GM13976 (cell line): ENCODE data around the gene BHLHE41.
A peak's percentile ranks its signal among the peaks of the same experiment; 100 is the strongest.

Source experiments
- DNase-seq: peaks from one replicate; pipeline ENCODE4 v3.0.0; 2012; ENCODE audit warnings: low spot score
- in situ Hi-C: fragments of 300-500 bp; cut with MboI; formaldehyde crosslinking; loops from one replicate; pipeline ENCODE4 v1.12.0; 2022; ENCODE audit warnings: low sequenced_read_pairs, mixed read lengths, inconsistent platforms; ENCODE audit not compliant: unreplicated experiment
- TF ChIP-seq, protein P1 (sequence below): IDR thresholded peaks from 2 replicates; pipeline ENCODE4 v1.5.1; 2012; ENCODE audit warnings: borderline replicate concordance, mild to moderate bottlenecking; ENCODE audit not compliant: insufficient read depth; ENCODE audit errors: extremely low read depth, missing control alignments, control extremely low read depth

Gene BHLHE41

DNA sequence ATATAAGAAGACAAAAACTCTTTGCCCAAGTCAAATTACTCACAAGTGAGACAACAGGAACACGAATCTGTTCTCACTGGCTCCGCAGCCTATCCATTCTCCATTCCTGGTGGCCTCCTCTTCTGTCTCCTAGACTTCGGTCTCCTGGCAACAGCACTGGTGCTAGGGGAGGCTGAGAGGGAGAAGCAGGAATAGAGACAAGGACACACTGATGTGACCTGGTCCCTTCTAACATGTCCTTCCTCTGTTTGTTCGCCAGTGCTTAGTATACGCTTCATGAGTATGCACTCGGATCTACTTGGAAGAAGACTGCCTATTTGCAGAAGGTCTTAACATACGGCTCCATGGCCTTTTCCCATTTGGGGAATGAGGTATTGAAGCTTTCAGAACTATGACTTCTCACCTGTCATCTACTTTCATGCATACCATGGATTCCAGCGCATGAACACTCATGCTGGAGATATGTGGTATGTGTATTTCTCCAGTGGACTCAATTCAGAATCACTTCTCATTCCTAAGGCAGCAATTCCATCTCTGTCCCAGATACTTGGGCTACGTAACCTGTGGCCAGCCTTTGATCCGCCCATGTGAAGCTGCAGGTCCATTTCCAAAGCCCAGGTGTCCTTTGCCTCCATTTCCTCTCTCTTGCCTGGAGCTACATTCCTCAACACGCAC lies 33.9 kb downstream of the BHLHE41 start:
- no peak for DNase-seq
- TF ChIP-seq, protein P1, sequence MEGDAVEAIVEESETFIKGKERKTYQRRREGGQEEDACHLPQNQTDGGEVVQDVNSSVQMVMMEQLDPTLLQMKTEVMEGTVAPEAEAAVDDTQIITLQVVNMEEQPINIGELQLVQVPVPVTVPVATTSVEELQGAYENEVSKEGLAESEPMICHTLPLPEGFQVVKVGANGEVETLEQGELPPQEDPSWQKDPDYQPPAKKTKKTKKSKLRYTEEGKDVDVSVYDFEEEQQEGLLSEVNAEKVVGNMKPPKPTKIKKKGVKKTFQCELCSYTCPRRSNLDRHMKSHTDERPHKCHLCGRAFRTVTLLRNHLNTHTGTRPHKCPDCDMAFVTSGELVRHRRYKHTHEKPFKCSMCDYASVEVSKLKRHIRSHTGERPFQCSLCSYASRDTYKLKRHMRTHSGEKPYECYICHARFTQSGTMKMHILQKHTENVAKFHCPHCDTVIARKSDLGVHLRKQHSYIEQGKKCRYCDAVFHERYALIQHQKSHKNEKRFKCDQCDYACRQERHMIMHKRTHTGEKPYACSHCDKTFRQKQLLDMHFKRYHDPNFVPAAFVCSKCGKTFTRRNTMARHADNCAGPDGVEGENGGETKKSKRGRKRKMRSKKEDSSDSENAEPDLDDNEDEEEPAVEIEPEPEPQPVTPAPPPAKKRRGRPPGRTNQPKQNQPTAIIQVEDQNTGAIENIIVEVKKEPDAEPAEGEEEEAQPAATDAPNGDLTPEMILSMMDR = no peak
- in situ Hi-C loops = no loop called here

DNA sequence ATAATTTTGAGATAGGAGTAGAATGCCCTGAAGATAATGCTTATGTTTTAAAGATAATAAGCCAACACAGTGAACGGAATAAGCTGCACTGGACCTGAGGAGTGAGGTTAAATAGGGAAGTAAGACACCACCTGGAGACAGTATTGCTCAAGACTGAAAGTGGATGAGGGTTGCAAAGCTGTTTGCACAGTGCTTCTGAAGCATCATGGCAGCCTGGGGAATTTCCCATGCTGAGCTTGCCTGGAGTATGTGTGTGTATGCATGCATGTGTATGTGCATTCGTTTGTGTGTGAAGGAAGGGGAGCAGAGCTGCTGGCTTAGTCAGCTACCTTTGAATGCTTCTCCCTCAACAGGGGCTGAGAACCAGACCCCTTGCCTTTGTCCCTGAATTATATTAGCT lies 35.8 kb downstream of the BHLHE41 start:
- in situ Hi-C loops = no loop called here
- DNase-seq = peak; percentile 49
- TF ChIP-seq, protein P1 = no peak

DNA sequence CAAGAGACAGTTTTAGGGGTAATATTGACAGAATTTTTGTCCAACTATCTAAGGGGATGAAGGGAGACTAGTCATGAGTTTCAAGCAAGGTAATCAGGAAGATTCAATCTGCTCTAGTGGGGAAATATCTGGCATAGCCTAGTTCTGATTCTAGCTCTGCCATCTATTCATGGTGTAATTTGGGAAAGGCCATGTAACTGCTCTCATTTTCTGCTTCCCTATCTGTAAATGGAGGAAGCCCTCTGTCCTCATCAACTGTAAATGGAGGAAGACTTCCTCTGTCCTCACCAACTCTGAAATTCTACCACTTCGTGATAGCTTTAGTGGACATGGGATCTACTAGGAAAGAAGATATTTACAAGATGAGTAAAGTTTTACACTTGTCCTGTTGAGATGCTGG lies 37.9 kb downstream of the BHLHE41 start:
- TF ChIP-seq, protein P1 = no peak
- in situ Hi-C loops = no loop called here
- DNase-seq = no peak

DNA sequence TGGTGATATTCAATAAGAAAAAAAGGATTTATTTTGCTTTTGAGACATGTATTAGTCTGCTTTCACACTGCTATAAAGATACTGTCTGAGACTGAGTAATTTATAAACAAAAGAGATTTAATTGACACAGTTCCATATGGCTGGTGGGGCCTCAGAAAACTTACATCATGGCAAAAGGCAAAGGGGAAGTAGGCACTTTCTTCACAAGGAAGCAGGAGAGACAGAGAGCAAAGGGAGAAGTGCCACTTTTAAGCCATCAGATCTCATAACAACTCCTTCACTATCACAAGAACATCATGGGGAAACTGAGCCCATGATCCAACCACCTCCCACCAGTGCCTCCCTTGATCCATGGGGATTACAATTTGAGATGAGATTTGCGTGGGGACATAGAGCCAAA lies 43.9 kb downstream of the BHLHE41 start:
- DNase-seq = no peak
- TF ChIP-seq, protein P1 = no peak
- in situ Hi-C loops = no loop called here

DNA sequence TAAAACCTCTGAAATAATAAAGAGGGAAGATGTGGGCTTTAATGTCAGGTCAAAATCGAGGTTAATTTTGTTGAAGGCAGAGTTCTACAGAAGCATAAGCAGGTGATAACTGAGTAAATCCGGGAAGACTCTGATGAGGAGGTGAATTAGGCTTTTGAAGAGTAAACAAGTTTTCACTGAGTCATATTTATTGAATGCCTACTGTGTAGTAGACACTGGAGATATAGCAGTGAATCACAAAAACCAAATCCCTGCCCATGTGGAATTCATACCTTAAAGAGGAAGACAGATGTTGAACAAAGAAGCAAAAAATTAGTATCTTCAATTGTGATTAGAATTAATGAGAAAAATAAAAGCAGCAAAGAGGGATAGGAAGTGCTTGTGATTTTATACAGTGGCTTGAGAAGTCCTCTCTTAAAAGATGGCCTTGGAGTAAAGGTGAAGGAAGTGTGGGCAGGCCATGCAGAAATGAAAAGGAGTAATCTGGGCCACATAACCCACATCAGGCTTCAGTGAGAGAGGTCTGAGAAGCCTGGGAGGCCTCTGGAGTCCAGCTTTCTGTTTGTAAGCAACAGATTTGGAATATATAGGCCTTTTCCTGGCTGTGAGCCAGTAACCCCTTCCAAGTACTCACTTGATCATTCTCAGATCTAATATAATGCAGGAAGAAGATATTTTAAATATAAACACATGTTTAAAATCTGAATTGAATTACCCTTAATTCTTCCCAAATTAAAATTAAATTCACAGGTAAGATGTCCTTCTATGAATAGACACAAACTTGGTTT lies 46.7 kb downstream of the BHLHE41 start:
- in situ Hi-C loops = no loop called here
- TF ChIP-seq, protein P1 = no peak
- no peak for DNase-seq
